Rectal smooth muscle tissue (tissue), 1 donor: Measurements from ENCODE around the gene NHEJ1.

Experiments
- H3K27ac ChIP-seq: one replicate; pipeline ENCODE4 v1.7.0; 2013; ENCODE audit warnings: low read depth, low read length, inconsistent platforms
- H3K27me3 ChIP-seq: one replicate; pipeline ENCODE4 v1.7.0; 2013; ENCODE audit warnings: low read length; ENCODE audit not compliant: control insufficient read depth, insufficient read depth
- H3K36me3 ChIP-seq: one replicate; pipeline ENCODE4 v1.7.0; 2013; ENCODE audit warnings: low read length; ENCODE audit not compliant: control insufficient read depth, insufficient read depth
- H3K4me1 ChIP-seq: one replicate; pipeline ENCODE4 v1.7.0; 2013; ENCODE audit warnings: low read length; ENCODE audit not compliant: control insufficient read depth, insufficient read depth
- H3K4me3 ChIP-seq: one replicate; pipeline ENCODE4 v1.7.0; 2013; ENCODE audit warnings: low read length
- H3K9ac ChIP-seq: one replicate; pipeline ENCODE4 v1.7.0; 2013; ENCODE audit warnings: low read length

NHEJ1 gene

DNA sequence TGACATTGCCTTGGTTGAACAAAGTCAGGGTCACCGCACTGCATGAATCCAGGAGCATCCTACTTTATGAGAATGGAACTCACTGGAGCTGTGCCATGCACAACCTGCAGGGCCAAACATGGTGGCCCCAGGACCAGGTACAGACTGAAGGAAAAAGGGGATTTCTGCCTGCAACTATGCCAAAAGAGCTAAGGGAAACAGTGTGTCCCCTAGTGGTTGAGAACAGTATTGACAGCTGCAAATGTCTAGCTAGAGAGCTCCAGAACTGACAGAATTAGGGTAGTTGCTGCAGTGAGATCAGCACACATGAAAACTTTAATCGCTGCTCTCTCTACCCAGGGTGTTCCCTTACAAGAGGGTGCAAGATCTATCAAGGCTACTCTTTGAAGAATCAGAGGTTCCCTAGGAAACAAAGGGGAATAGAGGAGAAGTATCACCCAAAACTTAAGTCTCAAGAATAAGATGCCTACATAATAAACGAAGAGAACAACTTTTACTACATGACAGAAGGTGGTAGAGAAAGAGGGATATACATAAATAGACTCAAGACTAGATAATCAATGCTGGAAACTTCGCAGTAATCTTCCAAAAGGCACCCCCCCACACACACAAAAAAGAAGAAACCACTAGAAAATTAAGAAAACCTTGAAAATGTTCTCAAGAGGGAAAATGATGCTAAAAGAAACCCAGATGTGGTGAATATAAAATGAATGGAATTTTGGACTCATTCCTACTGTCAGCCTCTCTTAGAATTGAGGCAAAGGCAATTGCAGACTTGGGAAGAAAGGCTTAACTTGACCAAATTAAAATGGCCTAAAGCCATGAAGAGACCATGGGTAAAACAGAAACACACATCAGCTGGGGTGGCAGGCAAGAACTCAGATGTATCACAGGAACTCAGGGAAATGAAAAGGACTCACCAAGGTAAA lies 56.2 kb downstream of the NHEJ1 start:
- H3K4me3 ChIP-seq = no peak overlapping the region
- no peak overlapping the region for H3K27ac ChIP-seq
- no peaks in the 10 kb centered on the region for H3K27me3 ChIP-seq
- no peaks in the 10 kb centered on the region for H3K4me1 ChIP-seq
- H3K36me3 ChIP-seq = no peaks in the 10 kb centered on the region
- no peak overlapping the region for H3K9ac ChIP-seq

DNA sequence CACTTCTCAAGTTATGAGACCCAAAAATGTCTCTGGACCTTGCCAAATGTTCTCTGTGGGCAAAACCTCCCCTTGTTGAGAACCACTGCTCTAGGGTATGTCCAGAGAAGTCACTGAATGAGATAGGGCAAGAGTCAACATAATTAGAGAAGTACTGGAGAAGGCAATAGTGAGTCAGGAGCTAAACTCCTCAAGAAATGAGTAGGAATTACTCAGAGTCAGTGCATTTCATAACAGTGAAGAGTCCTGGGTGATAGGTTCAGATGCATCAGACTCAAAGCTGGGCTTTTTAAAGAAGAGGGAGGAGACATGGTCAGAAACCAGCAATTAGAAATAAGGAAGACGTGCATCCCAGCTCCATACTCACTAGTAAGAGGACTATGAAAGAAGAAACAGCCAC lies 61.3 kb downstream of the NHEJ1 start:
- H3K27me3 ChIP-seq = no peaks in the 10 kb centered on the region
- no peak overlapping the region for H3K9ac ChIP-seq
- no peaks in the 10 kb centered on the region for H3K4me1 ChIP-seq
- no peaks in the 10 kb centered on the region for H3K36me3 ChIP-seq
- H3K4me3 ChIP-seq = no peak overlapping the region
- H3K27ac ChIP-seq = no peak overlapping the region

DNA sequence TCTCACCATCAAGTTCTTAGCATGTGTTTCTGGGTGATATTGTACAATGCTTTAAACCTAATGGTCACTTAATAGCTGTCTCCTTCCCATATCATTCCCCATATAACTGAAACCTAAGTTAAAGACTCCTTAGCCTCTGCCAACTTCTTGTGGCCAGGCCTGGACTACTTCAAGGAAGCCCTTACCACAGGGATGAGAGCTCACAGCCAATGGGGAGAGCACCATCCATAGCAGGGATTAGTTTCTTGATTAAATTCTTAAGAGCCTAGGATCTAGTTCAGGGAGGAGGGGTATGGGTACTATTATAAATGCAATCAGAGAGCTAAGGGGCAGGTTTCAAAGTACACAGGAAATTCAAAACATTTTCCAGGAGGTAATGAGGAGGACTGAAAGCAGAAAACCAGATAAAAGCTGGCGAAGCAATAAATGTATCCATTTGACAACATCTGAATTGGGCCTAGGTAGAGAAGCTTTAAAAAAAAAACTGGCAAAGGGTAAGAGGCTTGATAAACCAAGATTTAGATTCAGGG lies 65.1 kb downstream of the NHEJ1 start:
- Histone ChIP-seq H3K27ac (no peak overlapping the region), H3K9ac (no peak overlapping the region), H3K4me3 (no peak overlapping the region), H3K27me3 (no peaks in the 10 kb centered on the region), H3K36me3 (no peaks in the 10 kb centered on the region), H3K4me1 (no peaks in the 10 kb centered on the region)

DNA sequence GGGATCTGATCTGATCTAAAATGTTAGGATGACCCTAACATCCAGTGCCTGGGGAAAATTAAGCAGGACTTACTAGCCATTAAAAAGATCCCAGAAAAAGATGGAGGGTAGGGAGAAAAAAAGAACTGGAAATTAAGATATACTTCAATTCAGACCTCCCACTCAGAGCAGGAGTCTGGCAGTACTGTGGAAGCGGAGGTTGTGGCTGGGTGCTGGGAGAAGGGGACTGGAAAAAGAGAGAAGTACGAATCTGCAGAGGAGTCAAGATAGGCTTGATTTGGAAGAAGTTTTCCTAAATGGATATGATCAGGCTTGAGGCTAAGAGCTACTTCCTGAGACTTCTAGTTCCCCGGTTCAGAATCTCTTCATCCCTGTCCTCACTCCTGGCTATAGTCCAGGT lies 66.4 kb downstream of the NHEJ1 start:
- H3K27ac ChIP-seq = no peak overlapping the region
- H3K36me3 ChIP-seq = no peaks in the 10 kb centered on the region

DNA sequence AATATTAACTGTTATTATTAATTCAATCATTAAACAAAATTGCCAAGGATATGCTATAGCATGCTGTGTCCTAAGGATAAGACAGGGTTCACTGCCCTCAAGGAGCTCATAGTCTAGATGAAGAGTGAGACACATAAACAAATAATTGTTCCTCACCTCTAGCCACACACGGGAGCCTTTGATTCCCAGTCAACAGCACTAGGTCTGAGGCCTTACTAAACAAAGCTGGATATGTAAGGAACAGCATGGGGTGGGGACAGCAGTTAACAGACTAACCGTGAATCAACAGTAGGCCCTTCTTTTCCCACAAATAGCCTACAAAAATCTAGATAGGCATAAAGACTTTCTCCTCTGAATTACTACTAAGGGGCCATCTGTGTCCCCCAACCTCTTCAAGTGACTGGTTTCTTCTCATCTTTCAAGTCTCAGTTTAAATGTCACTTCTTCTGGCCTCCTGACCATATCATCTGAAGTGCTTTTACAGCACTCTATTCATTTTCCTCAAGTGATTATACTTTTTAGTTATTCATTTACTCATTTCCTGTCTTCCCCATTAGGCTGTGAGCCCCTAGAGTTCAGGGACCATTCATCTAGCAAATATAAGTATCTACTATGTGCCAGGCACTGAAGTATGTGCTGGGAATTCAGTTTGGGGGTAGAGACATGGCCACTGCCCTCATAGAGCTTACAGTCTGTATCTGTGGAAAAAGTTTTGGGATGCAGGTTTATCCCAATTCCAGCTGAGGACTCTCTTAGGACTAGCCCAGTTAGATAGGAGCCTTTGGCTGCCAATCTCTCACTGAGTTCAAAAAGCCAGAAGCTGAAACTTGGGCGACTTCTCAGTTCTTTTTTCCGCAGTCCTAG lies 69.9 kb downstream of the NHEJ1 start:
- Histone ChIP-seq H3K4me3 (no peak overlapping the region), H3K27ac (no peak overlapping the region), H3K27me3 (no peaks in the 10 kb centered on the region), H3K9ac (no peak overlapping the region), H3K4me1 (no peaks in the 10 kb centered on the region), H3K36me3 (no peaks in the 10 kb centered on the region)

More for the DNA sequence above, 66.4 kb downstream of the NHEJ1 start:
- Histone ChIP-seq H3K9ac (no peak overlapping the region), H3K27me3 (no peaks in the 10 kb centered on the region), H3K4me3 (no peak overlapping the region), H3K4me1 (no peaks in the 10 kb centered on the region)

DNA sequence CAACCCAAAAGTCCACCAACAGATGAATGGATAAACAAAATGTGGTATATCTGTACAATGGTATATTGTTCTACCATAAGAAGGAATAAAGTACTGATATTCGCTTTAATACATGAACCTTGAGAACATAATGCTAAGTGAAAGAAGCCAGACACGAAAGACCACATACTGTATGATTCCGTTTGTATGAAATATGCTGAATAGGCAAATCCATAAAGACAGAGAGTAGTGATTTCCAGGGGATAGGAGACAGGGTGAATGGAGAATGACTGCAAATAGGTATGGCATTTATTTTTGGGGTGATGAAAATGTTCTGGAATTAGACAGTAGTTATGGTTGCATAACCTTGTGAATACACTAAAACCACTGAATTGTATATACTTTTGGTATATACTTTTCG lies 71.3 kb downstream of the NHEJ1 start:
- H3K27me3 ChIP-seq = no peaks in the 10 kb centered on the region
- H3K36me3 ChIP-seq = no peaks in the 10 kb centered on the region
- H3K4me1 ChIP-seq = no peaks in the 10 kb centered on the region
- H3K9ac ChIP-seq = no peak overlapping the region
- H3K27ac ChIP-seq = no peak overlapping the region
- H3K4me3 ChIP-seq = no peak overlapping the region

DNA sequence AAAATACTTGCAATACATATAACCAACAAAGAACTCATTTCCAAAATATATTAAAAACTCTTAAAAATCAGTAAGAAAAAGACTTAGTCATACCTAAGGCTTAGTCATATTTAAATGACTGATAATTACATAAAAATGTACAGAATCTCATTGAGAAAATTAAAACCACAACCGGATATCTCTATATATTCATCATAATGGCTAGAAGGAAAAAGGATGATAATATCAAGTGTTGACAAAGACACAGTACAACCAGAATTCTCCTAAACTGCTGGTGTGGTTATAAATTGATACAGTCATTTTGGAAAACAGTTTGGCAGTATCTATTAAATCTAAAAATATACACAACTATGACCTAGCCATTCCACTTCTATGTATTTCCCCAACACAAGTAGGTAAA lies 72.8 kb downstream of the NHEJ1 start:
- Histone ChIP-seq H3K9ac (no peak overlapping the region), H3K27ac (no peak overlapping the region), H3K36me3 (no peaks in the 10 kb centered on the region), H3K4me1 (no peaks in the 10 kb centered on the region), H3K4me3 (no peak overlapping the region), H3K27me3 (no peaks in the 10 kb centered on the region)

DNA sequence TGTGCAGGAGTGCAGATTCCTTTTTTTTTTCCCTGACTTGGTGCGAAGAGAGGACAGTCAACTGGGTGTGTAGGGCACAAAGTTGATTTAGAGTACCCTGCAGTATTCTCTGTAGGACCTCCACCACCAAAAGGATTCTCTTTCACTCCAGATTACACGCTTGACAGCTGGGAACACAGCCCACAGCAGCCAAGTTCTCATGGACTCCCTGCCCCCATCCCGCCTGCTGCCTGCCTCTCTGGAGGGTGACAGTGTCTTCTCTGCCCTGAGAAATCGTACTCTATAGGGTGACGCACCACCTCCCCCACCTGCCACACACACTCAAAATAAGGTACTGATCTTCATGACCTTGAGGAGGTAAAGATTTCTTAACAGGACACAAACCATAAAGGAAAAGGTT lies 73.3 kb downstream of the NHEJ1 start:
- H3K9ac ChIP-seq = no peak overlapping the region
- H3K36me3 ChIP-seq = no peaks in the 10 kb centered on the region
- no peak overlapping the region for H3K4me3 ChIP-seq
- no peak overlapping the region for H3K27ac ChIP-seq
- H3K4me1 ChIP-seq = no peaks in the 10 kb centered on the region
- H3K27me3 ChIP-seq = no peaks in the 10 kb centered on the region

DNA sequence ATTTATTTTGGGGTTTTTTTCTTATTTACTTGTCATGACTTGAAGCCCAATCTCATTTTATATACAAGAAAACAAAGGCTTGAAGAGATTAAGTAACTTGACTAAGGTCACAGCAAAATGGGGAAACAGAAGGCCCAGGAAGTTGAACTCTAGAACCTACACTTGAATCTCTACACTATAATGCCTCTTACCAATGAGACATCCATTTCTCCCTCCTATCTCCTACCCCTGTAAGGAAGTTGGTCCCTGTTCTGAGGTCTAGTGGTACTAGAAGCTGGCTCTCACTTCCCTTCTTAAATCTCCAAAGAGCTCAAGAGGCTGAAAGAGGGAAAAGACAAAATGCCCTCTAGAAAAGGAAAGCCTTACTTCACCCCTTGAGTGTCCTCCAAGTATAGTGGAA lies 74.4 kb downstream of the NHEJ1 start:
- no peak overlapping the region for H3K9ac ChIP-seq
- H3K36me3 ChIP-seq = no peaks in the 10 kb centered on the region
- H3K4me3 ChIP-seq = no peak overlapping the region
- H3K27ac ChIP-seq = no peak overlapping the region
- H3K27me3 ChIP-seq = no peaks in the 10 kb centered on the region
- no peaks in the 10 kb centered on the region for H3K4me1 ChIP-seq

DNA sequence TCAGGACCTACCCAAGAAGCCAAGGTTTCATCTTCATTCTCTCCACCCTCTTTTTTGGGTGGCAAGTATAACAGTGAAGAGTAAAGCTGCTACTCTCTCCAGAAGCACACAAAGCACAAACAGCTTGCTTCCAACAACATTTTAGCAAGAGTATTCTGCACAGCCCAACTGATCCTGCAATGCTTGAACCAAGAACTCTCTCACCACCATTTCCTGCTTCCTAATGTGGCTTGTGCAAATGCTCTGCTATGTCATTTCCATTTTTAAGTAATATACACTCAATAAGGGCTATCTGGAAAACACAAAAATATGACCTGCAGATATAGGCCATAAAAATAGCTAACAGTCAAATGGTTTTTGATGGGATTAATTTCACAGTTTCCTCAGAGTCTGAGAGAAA lies 75.8 kb downstream of the NHEJ1 start:
- Histone ChIP-seq H3K36me3 (no peaks in the 10 kb centered on the region), H3K4me3 (no peak overlapping the region), H3K27me3 (no peaks in the 10 kb centered on the region), H3K9ac (no peak overlapping the region), H3K27ac (no peak overlapping the region), H3K4me1 (no peaks in the 10 kb centered on the region)

DNA sequence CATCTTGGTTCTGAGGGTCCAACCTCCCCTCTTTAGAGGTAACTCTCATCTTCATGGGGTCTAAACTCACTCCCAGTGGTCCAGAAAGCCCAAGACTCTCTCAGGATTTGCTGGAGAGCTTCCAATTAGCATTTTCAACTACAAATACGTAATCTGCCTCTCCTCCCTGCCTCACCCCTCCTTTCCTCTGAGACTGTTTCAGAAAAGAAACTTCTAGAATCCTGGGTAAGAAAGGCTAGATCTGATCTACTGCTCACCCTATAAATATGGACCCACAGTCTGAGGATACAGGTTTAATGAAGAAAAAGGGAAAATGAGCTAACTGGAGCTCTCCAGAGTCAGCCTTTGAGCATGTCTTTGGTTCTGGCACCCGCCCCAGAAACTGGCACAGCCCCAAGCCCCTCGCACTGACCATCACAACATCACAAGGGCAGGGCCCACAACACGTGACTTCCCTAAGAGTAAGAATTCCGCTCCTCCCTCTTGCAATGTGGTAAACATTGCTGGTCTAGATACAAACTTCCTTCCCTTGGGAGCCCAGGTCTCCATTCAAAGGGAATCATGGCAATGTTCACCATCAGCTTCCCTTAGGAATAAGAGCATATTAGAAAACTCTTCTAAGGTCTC lies 78.2 kb downstream of the NHEJ1 start:
- Histone ChIP-seq H3K4me3 (no peak overlapping the region), H3K27me3 (no peaks in the 10 kb centered on the region), H3K27ac (no peak overlapping the region), H3K36me3 (no peaks in the 10 kb centered on the region), H3K4me1 (no peaks in the 10 kb centered on the region), H3K9ac (no peak overlapping the region)

DNA sequence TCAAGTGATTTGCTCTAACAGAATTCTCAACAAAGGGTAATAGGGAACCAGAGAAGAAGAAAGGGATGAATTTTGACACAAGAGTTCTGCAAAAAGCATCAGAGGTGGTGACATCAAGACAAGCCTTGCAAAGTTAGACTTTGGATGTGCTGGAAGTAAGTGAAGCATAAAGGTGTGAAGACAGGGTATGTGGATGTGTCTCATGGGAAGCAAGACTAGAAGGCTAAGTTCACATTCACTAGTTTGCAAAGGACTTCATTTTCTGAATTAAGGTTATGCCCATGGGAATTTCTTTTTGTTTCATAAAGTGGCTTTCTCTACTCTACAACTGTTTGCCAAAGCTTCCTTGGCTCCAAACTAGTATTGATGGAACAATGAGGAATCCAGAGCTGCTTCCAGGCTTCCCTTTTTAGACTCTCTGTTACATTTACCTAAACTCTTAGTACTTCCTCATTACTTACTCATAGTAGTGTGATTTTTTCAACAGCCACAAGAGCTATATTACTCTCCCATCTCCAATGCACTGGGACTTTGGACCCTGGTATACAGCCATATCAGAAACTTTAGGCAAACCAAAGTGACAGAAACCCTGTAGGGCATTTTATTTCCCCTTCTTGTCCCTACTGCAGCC lies 78.8 kb downstream of the NHEJ1 start:
- no peak overlapping the region for H3K27ac ChIP-seq

More for the DNA sequence above, 78.8 kb downstream of the NHEJ1 start:
- Histone ChIP-seq H3K36me3 (peaks cover 6% of the 10 kb centered on the region), H3K27me3 (no peaks in the 10 kb centered on the region), H3K4me1 (no peaks in the 10 kb centered on the region), H3K4me3 (no peak overlapping the region), H3K9ac (no peak overlapping the region)
